GM19328 (cell line): Measurements from ENCODE around the gene ALK.

Experiments used
- ATAC-seq: cut with Tn5 transposase; IDR thresholded peaks from one replicate; pipeline ENCODE4 v1.9.1; 2021; ENCODE audit warnings: mild to moderate bottlenecking, moderate library complexity; ENCODE audit not compliant: unreplicated experiment

Gene ALK

DNA sequence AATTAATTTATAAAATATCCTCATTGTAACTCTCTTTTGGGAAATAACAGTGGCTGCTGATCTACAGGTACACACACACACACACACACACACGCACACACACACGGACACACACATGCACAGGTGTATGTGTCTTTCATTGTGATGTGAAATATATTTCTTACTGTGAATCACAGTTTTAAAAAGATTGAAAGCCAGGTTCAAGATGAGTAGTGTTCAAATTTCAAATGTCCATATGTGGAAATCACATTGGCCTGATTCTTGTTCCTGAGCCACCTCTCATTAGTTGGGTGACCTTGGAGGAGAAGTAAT is 372.4 kb downstream of the ALK start:
- no peak for ATAC-seq

DNA sequence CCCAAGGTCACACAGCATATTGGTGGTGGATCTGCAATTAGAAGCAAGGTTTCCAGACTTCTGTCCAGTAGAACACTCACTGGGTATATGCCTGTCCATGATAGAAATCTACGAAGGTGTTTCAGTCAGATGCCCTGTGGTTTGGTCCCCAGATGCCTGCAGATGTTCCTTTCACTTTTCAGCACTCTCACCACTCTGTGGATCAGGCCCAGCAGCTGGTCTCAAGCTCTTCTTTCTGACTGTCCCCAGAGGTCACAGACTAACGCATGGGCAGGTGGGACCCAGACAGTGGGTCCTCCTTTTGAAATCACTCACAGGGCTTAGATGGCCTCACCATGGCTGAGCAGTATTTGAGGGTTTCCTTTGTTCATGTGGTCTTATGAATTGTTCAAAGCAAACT is 376.5 kb downstream of the ALK start:
- ATAC-seq, result no peak

DNA sequence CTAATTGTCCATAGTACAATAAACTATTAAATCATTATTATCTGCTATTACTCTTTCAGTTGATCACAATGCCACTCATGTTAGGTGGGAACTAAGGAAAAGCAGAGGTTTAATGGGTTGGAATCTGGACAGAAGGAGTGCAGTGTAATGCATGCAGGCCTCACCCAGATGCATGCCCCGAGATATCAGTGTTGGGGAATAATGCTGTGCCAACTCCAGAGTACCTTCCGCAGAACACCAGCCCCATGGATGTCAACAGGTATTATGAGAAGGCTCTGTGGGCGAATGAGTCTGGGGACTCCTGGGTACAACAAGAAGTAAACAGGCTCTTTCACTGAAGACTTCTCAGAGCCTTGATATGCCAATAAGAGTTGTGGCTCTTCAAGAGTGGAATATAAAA is 377.4 kb downstream of the ALK start:
- ATAC-seq, result no peak

DNA sequence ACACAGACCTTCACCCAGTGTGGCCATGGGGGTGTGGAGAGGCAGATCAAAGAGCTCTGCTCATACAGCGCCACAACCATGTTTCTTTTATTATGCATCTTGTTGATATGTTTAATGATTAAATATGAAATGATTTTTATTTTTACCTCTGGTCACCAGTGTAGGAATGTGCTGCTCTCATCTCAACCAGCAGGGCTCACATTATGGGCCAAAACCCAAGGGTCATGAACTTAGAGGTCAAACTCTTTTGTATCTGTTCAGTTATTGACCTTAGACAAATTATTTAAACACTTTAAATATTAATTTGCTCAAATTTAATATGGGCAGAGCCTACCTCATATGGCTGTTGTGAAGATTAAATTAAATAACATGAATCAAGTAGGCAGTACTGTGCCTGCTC is 386.2 kb downstream of the ALK start:
- no peak for ATAC-seq

DNA sequence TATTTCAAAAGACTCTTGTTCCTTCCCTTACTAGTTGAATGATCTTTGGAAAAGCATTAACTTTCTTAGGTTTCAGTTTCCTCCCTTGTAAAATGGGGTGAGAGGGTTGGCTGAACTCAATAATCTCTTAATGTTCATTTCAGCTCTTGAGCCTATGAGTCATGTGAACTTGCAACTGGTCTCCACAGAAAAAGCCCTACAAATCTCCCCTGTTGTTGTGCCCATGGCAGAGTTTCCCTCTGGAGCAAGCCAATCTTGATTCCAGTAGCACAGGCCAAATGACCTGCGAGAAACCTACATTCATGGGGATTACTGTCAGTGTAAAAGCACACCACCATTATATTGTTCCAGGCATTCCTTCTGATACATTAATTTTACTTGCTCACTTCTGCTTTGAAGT is 388.9 kb downstream of the ALK start:
- ATAC-seq, result no peak

DNA sequence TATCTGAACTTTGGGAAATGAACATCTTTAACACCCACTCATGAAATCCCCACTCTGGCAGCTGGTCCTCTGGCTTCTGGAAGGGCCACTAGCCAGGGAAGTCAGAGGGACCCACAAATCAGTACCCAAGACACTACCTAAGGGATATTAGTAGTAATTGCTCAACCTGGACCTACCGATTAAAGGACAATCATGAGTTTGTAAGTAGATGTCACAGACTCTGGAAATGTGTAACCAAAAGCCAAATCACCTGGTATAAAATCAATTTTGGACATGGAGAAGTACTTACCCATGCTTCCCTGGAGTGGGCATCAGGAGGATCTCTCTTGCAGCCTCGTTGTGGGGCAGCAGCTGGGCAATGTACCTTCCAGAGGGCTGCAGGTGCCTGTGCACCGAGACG is 389.8 kb downstream of the ALK start:
- no peak for ATAC-seq

DNA sequence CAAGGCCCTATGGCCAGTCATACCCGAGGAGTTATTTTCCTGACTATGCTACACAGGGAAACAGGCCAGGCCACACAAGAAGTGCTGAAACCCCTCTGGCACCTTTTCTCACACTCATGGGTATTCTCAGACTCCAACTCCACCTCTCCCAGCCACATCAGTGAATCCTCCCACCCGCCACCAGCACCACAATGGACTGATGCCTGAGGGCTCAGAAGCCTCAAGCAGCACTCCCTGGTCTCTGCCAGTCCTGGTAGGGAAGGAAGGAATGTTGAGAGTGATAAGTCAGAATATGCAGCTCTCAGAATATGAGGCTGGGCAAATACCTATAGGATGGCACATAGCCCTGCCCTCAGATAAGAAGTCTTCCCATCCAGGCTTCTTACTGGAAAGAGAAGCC is 391.1 kb downstream of the ALK start:
- no peak for ATAC-seq

DNA sequence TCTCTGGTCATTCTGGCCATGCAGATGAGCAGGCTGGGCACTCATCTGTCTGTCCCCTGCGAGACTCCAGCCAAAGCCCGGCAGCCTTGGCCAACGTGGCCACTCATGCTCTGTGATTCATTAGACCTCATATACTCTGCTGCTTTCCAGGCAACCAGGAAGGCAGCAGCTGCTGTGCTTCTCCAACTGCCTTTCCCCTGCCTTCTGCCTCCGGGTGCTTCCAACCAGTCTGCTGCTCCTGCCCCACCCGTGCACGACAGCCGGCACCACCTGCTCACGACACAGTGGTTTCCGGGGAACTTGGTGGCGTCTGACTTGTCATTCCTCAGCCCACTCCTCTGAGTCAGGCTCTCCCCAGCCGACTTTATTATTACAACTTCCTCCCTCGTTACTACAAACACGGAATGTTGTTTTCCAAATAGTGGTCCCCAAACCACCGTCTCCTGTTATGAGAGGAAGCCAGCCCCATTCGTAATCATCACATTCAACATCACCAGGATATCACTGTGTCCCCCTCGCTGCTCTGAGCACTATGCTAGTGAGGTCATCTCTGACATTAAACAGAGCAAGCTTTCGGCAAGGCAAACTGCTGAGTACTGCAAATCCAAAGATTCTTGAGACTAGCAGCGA is 392.4 kb downstream of the ALK start:
- ATAC-seq, result no peak

DNA sequence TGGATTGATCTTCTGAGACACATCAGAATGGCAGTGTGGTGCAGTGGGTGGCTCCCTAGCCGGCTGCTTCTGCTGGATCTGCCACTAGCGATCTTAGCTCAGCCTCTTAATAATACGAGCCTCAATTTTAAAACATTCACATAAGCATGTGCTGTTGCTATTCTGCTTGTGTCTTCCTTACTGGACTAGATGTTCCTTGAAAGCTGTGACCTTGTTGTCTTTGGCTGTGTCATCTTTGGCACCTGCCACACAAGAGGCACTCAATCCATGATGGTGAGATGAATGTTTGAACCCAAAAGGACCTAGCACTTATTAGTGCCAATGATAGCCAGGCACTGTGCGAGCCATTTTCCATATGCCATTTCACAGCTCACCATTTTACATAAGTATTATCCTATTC is 393.0 kb downstream of the ALK start:
- ATAC-seq, result no peak

DNA sequence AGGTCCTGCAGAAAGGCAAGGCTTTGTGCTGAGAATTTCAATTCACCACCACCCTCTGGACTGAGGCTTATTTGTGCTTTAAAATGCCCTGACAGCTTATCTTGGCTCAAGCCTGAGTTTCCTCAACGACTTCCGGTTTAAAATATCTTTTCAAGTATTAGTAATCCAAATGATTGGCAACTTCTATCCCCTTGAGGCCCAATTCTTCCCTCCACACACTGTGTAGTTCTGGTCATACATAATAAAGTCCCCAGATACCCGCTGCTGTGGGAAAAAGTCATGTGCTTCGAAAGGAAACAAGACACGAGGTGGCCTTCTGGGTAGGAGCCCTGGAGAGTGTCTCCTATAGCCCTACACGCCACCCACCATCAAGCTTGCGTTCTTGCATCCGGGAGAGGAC is 393.4 kb downstream of the ALK start:
- ATAC-seq, result no peak

DNA sequence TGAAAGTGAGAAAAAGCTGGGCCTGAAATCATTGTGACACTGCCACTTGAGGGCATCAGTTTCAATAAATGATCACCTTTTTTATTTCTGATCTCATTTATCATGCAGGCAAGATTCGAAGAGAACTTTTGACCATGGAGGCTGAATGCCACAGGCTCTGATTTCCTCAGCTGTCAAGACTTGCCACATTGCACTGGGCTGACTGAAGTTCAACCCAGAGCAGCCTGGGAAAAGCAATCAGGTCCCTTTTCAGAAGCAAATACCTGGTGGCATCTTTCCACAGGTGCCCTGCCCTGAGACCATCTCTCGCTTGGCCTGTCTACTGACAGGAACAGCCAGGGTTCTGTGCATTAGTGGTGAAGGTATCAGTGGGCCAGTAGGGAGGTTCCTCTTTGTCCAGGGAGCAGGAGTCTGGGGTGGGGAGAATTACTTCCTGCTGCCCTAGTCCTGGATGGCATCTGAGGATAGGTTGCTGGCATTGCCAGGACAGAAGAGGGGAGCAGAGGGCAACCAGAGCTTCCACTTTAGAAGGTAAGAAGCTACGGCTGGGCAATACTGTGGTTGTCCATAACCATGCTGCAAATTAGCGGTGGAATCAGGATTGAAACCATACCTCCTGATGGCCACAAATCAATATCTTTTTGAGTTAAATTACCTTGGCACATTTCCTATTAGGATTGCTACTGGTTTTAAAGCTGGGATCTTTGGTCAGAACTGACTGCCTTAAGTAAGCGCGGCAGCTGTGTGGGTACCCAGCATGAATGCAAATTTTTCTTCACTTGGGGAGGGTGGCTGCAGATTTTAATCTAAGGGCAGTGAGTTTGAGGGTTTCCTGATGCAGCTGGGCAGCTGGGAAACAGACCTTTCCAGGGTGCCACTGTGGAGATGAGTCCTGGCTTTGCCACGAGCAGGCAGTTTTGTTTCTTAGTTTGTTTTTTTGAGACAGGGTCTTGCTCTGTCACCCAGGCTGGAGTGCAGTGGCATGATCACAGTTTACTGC is 394.5 kb downstream of the ALK start:
- ATAC-seq, result no peak

DNA sequence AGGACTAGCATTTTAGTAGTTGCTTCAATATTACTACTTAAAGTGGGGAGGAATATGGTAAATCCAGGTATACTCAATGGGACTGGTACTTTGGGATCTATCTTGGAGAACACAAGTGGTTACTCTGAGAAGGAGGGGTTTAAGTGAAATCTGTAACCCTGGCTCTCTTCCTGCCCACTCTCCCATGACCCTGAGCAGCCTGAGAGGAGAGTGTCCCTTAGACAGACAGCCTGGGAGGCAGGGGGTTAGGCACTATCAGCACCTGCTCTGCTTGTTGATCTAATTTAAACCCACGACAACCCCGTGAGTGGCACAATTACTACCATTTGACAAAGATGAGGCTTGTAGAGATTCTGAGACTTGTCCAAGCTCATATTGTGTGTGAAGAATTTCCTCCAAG is 395.5 kb downstream of the ALK start:
- no peak for ATAC-seq

DNA sequence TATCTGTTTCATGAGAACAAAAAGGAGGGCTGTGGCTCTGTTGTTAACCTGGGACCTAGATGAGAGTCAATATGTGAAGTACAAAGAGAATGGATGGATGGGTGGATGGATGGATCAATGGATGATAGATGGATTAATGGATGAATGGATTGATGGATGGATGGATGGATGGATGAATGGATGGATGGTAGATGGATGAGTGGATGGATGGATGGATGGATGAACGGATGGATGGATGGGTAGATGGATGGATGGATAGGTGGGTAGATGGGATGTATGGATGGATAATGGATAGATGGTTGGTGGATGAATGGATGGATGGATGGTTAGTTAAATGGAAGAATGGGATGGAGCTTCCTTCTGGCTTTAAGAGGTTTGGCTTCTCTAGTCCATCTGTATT is 396.7 kb downstream of the ALK start:
- no peak for ATAC-seq

DNA sequence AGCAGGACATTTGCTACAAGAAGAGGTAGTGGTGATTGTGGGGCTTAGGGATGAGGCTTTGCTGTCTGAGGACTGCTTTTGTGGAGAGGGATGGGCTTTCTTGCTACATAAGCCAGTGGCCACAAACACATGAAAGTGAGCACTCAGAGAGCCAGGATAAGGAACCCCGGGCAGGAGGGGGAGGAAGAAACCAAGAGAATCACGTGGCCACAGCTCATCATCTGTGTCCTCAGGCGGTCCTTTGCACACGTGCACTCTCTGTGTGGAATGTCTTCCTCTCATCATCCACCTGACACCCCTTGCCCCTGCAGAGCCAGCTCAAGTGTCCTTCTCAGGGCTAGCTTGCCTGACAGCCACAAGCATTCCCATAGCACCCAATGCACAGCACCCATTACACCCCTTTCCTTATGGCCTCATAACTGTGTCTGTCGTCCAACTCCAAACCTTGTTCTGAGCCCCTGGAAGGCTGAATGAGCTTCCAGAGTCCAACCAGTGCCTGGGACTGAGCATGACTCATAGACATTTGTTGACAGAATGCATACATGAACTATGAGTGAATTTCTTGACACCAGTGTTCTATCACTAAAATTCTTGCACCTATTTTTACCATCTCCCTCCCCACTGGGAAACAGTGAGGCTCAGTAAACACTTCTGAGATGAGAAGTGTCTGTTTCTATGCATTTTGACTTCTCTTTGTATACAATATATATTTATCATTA is 398.3 kb downstream of the ALK start:
- no peak for ATAC-seq

DNA sequence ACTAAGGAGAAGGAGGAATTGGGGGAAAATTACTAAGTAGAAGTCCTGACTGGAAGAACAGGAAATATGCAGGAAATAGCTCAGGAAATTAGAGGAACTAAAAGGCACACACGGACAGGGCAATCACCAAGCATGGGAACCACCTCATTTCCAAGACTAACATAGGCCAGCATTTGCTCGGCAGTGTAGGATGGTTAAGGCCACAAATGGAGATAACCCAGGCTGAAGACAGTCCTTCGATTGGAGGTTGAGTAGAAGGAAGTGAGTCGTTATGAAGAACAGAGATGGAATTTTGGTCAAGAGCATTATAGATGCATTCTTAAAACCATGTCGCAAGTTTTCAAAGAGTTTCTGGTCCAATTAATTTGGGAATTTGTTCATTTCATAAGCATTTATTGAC is 401.4 kb downstream of the ALK start:
- ATAC-seq, result no peak

DNA sequence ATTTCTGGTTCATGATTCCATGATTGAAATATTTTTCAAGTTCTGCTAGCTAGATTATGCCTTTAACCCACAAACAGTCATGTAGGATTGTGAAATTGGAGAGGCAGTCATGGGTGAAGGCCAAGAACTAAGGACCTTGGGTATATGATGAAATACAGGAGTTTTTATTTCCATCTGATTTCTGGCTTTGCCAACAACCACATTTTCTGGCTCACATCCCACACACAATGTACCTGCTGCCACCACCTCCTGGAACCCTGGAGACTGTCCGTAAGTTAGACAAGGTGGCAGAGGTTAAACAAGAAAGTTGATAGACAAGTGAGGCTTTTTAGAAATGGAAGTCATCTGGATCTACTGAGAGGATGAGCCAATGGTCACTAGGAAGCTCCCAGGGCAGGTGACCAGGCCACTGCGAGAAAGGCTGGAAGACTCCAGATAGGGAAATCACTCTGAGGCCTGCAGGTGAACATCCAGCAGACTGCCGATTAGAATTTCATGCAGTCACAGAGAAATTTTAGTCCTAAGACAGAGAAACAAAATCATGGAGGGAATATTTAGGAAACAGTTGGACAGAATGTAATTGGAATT is 402.0 kb downstream of the ALK start:
- ATAC-seq, result no peak

DNA sequence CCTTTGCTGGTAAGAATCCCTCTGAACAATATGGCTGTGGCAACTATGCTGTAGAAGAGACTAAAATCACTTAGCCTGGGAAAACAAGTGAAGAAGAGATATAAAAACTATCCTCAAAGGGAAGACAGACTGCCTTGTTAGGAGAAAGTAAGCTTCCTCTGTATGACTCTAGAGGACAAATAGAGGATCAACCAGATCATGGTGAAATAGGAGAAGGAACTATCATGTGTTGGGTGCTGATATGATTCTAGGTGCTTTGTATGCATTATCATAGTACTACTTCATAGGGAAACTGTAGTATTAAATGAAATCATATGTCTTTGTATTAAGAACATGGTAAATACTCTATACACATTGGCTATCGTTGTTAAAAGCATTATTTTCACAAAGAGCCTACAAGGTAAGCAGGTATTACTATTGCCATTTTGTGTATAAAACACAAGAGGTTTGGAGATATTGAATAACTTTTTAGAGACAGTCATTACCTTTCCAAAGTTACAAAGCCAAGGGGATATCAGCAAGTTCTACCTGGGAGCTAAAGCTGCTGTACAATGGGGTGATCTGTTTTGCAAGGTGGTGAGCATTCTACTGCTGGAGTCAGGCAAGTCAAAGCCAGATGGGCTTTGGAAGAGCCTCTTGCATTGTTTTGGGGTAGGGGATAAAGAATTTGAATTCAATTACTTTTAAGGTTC is 402.6 kb downstream of the ALK start:
- ATAC-seq, result no peak

DNA sequence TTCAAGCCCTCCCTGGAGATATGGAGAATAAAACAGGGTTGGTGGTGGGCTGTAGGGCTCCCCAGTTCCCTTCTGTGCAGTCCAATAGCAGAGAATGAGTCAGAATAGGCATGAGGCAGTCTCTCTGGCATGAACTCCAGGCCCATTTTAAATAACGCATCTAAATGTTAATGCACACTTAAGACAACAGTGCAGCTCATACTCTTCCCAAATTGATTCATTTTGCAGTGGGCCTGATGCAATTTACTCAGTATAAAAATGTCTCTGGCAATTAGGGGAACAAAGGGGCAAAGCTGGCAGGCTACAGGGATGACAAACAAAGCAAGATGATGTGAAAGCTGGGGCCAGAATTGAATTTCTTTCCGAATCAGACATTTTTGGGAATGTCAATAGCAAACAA is 403.4 kb downstream of the ALK start:
- ATAC-seq, result no peak

DNA sequence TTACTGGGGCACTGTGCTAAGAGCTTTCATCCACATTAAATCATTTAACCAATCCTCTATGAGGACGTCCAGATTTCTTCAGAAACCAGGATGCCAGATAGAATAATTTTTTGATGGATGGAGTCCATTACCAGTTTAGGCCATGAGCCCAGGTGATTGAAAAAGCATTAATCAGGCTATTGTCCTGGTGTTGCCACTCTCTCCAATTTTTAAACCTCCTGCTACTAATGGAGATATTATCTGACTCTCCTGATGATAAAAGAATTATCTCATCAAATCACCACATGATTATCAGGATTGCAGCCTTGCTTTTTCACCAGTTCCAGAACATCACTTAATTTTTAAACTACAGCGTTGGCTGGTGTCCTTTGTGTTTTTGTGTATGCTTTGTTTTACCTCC is 404.0 kb downstream of the ALK start:
- ATAC-seq, result no peak

DNA sequence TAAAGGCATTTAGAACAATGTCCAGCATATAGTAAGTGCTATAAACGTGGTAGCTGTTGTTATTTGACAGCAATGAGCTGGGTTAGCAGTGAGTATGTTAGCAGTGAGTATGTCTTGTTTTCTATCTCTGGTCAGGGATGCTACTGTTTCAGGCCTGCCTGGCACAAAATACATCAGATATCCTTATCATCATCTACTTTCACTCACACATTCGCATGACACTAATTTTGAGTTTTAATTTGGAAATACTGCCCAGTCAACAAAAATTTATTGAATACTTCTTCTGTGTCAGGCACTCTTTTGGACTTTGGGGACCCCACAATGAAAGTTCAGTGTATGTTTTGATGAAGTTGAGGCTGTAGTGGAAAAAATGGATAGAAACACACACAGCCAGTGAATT is 404.6 kb downstream of the ALK start:
- no peak for ATAC-seq

DNA sequence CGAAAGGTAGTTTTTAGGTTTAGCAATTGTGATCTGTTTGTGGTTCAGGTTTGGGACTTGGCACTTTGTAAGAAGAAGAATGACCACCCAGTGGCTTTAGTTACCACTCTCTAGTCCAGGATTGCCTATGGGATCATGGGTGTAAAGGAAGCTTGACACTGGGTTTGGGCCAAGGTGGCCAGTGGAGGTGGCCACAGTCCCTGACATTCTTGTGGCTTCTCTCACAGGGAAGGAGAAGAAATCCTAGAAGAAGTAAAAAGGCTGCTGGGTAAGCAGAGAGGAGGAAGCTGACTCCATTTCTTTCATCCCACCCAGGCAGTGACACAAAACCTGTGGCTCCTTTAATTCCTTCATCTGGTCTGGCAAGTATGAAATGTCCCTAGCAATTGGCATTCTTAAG is 411.5 kb downstream of the ALK start:
- no peak for ATAC-seq
